HepG2 (cell line): Measurements from ENCODE around the gene ITGA6. TPM values are rescaled to one million over a fixed set of nuclear protein-coding genes. Genes with fewer than 3 reads are reported as not detected.

Source experiments
- ATAC-seq: fragments of 200-7000 bp; cut with Tn5 transposase; 3 replicates; pipeline ENCODE4 v1.9.1; 2020; ENCODE audit warnings: mild to moderate bottlenecking, moderate library complexity
- BruUV-seq: library from RNA; stranded (reverse); fragments of 400-500 nt; replicated peaks from 2 replicates; lab custom pipeline; 2021; lab: Mats Ljungman, UMichigan
- CTCF ChIA-PET: fragments of 300-600 bp; formaldehyde crosslinking; extraction: SDS; loops from one replicate; lab custom pipeline; 2021; ENCODE audit warnings: low total read pairs, inconsistent platforms, low intra/inter-chr PET ratio; lab: Yijun Ruan, JAX
- POLR2A ChIA-PET: fragments of 350-600 bp; sonication (Branson Sonifier 250); formaldehyde crosslinking; loops from one replicate; lab custom pipeline; 2020; ENCODE audit warnings: antibody characterized with exemption, inconsistent platforms; lab: Yijun Ruan, JAX
- DNase-seq: peaks from one replicate; pipeline ENCODE4 v3.0.0-alpha.2; 2015; ENCODE audit warnings: low spot score
- FAIRE-seq: peaks from 3 replicates; lab custom pipeline; 2011; peaks lifted over from hg19 to GRCh38; lab: Jason Lieb, UNC
- H2AFZ ChIP-seq: one replicate; pipeline ENCODE4 v1.6.1; 2011; ENCODE audit warnings: low read length, inconsistent platforms
- H3K27ac ChIP-seq: fragments of 300-600 bp; 3 replicates; pipeline ENCODE4 v1.8.0; 2011; ENCODE audit warnings: mixed run types, mild to moderate bottlenecking, mixed read lengths, low read length, inconsistent platforms; ENCODE audit not compliant: insufficient read depth; ENCODE audit errors: extremely low read length
- H3K27me3 ChIP-seq, 2 experiments: fragments of 200-600 bp in 1 of 2; 2 replicates in 1 of 2; 3 replicates in 1 of 2; pipeline versions ENCODE4 v1.6.0 to v1.8.0; 2011; ENCODE audit warnings: low read length in 2 of 2, mild to moderate bottlenecking in 2 of 2, moderate library complexity in 2 of 2, inconsistent platforms in 1 of 2; ENCODE audit not compliant: insufficient read depth in 2 of 2, control insufficient read depth in 1 of 2
- H3K36me3 ChIP-seq, 2 experiments: fragments of 200-600 bp in 1 of 2; replicated peaks in 1 of 2; 2 replicates in 1 of 2; 3 replicates in 1 of 2; pipeline versions ENCODE4 v1.5.1 to v1.8.0; 2011; ENCODE audit warnings: low read length in 2 of 2, inconsistent platforms in 1 of 2; ENCODE audit not compliant: insufficient read depth in 2 of 2, control insufficient read depth in 1 of 2
- H3K4me1 ChIP-seq: 2 replicates; pipeline ENCODE4 v1.5.1; 2012; ENCODE audit warnings: low read length, inconsistent platforms; ENCODE audit not compliant: insufficient read depth
- H3K4me2 ChIP-seq: 2 replicates; pipeline ENCODE4 v1.6.0; 2011; ENCODE audit warnings: low read depth, low read length, inconsistent platforms
- H3K4me3 ChIP-seq, 3 experiments: fragments of 200-600 bp in 1 of 3; sonication (generic), shearing (Covaris generic) in 1 of 3; replicated peaks in 1 of 3; 2 replicates each; pipeline ENCODE4 v1.5.1; 2011 to 2016; ENCODE audit warnings: low read length in 3 of 3, inconsistent platforms in 2 of 3, low read depth in 2 of 3, mild to moderate bottlenecking in 2 of 3, control low read depth in 1 of 3, mixed read lengths in 1 of 3; ENCODE audit not compliant: insufficient read depth in 1 of 3
- H3K79me2 ChIP-seq: one replicate; pipeline ENCODE4 v1.6.1; 2011; ENCODE audit warnings: low read length, inconsistent platforms; ENCODE audit not compliant: insufficient read depth
- H3K9ac ChIP-seq: 2 replicates; pipeline ENCODE4 v1.6.0; 2011; ENCODE audit warnings: mild to moderate bottlenecking, low read depth, low read length, inconsistent platforms; ENCODE audit not compliant: insufficient read depth
- H3K9me3 ChIP-seq: 2 replicates; pipeline ENCODE4 v1.5.1; 2012; ENCODE audit warnings: mild to moderate bottlenecking, low read length
- H4K20me1 ChIP-seq: 2 replicates; pipeline ENCODE4 v1.6.0; 2011; ENCODE audit warnings: inconsistent platforms, mild to moderate bottlenecking, low read length, moderate library complexity; ENCODE audit not compliant: insufficient read depth
- EEA1 ChIP-seq: sonication (generic); formaldehyde crosslinking; IDR thresholded peaks from 2 replicates; pipeline ENCODE4 v1.5.1; 2020; ENCODE audit warnings: mild to moderate bottlenecking, missing genetic modification reagents, borderline replicate concordance
- KDM5A ChIP-seq: fragments of 200-600 bp; sonication (generic); IDR thresholded peaks from 2 replicates; pipeline ENCODE4 v1.7.0; 2018; ENCODE audit warnings: antibody characterized with exemption, mild to moderate bottlenecking, low read length, borderline replicate concordance
- NR1H2 ChIP-seq: sonication (generic); formaldehyde crosslinking; IDR thresholded peaks from 2 replicates; pipeline ENCODE4 v1.8.1; 2022; ENCODE audit warnings: low read depth, missing genetic modification reagents, borderline replicate concordance
- RXRB ChIP-seq: IDR thresholded peaks from 2 replicates; pipeline ENCODE4 v1.6.1; 2016; ENCODE audit warnings: borderline replicate concordance, missing genetic modification reagents, missing compliant biosample characterization
- SYNCRIP ChIP-seq: fragments of 200-400 bp; formaldehyde crosslinking; IDR thresholded peaks from 2 replicates; pipeline ENCODE4 v1.6.1; 2018; ENCODE audit warnings: mild to moderate bottlenecking, low read depth, low read length; ENCODE audit not compliant: insufficient read depth
- ZNF446 ChIP-seq: sonication (generic); formaldehyde crosslinking; IDR thresholded peaks from 2 replicates; pipeline ENCODE4 v1.5.0; 2020; ENCODE audit warnings: mild to moderate bottlenecking, missing genetic modification reagents
- ZNF512 ChIP-seq: sonication (generic); formaldehyde crosslinking; IDR thresholded peaks from 2 replicates; pipeline ENCODE4 v1.4.0; 2020; ENCODE audit warnings: mild to moderate bottlenecking, missing genetic modification reagents
- ZNF530 ChIP-seq: sonication (generic); formaldehyde crosslinking; IDR thresholded peaks from 2 replicates; pipeline ENCODE4 v1.5.0; 2020; ENCODE audit warnings: low read depth, mild to moderate bottlenecking, missing genetic modification reagents
- WGBS: methylation state at CpG from one replicate; pipeline ENCODE4 v1.1.6; 2017; ENCODE audit warnings: low lambda C conversion rate; 5-methylcytosine and 5-hydroxymethylcytosine counted together
- in situ Hi-C: cut with HindIII; loops from 2 replicates; pipeline ENCODE4 v1.10.0; 2017; ENCODE audit warnings: low pct_unique_long_range_greater_than_20kb; ENCODE audit not compliant: extremely low pct_ligation_motif_present
- intact Hi-C: fragments of 100-400 bp; cut with micrococcal nuclease; formaldehyde crosslinking; loops from one replicate; pipeline ENCODE4 v1.10.0; 2022; ENCODE audit not compliant: unreplicated experiment
- polyA plus RNA-seq, 8 experiments: library from polyadenylated mRNA; depleted of rRNA in 3 of 8; stranded (reverse) in 7 of 8; unstranded in 1 of 8; fragments of >200 nt; fragmentation: Illumina TruSeq in 4 of 8; extraction: Trizol in 4 of 8; gene quantifications; 2 replicates each; pipeline versions ENCODE4 v1.2.1 to v1.2.3, GENCODE V29; 2011 to 2016; ENCODE audit warnings: low read depth in 4 of 8, missing spikeins in 1 of 8, mixed read lengths in 1 of 8; ENCODE audit not compliant: insufficient read depth in 1 of 8
- total RNA-seq, 5 experiments: library from RNA; depleted of rRNA; stranded (reverse); fragments of >200 nt; fragmentation: Illumina TruSeq; extraction: Trizol; gene quantifications; 2 replicates each; pipeline ENCODE4 v1.2.3, GENCODE V29; 2016; ENCODE audit warnings: low read depth in 1 of 5
- TF ChIP-seq, protein P1 (sequence below): sonication (generic); formaldehyde crosslinking; IDR thresholded peaks from 2 replicates; pipeline ENCODE4 v1.4.0; 2020; ENCODE audit warnings: mild to moderate bottlenecking, low read depth, missing genetic modification reagents

The ITGA6 gene
- total and polyA plus RNA-seq, 2 of the 13 experiments (the other 11 are each of a cell fraction or from before 2014, with no cell fraction given) = 24.0 to 92.5 TPM

GRCh38 chr2:172420216-172420615 is 7.2 kb upstream of the ITGA6 start:
- in situ Hi-C loops = no loop called here
- POLR2A ChIA-PET = no interaction called here
- Histone ChIP-seq H3K27me3 (peaks cover 0 to 30% of the 10 kb centered on the region in 2 experiments; a peak in 4 of 5 replicates), H3K79me2 (no peaks in the 10 kb centered on the region), H3K4me2 (no peak overlapping the region), H4K20me1 (no peaks in the 10 kb centered on the region), H3K9ac (no peak overlapping the region), H3K36me3 (no peaks in the 10 kb centered on the region), H3K4me3 (no peak overlapping the region), H3K27ac (no peak overlapping the region), H2AFZ (no peak overlapping the region), H3K9me3 (peaks cover 21% of the 10 kb centered on the region), H3K4me1 (no peaks in the 10 kb centered on the region)
- FAIRE-seq = no peak
- BruUV-seq = no TSS peak
- ATAC-seq = no peak
- WGBS = 16% methylated on average over 3 of the region's 3 CpGs
- intact Hi-C loops = no loop called here
- CTCF ChIA-PET = no interaction called here
- no peak for DNase-seq
- no peak for TF ChIP-seq NR1H2 (CRISPR knock-in tag)
- TF ChIP-seq ZNF446 (CRISPR knock-in tag) = no peak
- TF ChIP-seq RXRB = no peak
- TF ChIP-seq ZNF512 (CRISPR knock-in tag) = no peak
- TF ChIP-seq KDM5A = no peak
- TF ChIP-seq, protein P1, sequence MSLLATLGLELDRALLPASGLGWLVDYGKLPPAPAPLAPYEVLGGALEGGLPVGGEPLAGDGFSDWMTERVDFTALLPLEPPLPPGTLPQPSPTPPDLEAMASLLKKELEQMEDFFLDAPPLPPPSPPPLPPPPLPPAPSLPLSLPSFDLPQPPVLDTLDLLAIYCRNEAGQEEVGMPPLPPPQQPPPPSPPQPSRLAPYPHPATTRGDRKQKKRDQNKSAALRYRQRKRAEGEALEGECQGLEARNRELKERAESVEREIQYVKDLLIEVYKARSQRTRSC (CRISPR knock-in tag) = no peak
- TF ChIP-seq ZNF530 (CRISPR knock-in tag) = no peak
- TF ChIP-seq SYNCRIP = no peak
- no peak for TF ChIP-seq EEA1 (CRISPR knock-in tag)
